ENCODE data around the gene NOXA1.
A peak's percentile ranks its signal among the peaks of the same experiment; 100 is the strongest.
"Not testable (repeated sequence)": the region's sequence is repeated elsewhere in the genome, so short reads cannot be mapped to it uniquely, and the experiment has no call there.

NOXA1 gene

GRCh38 chr9:137422604-137423513, at the start of gene NOXA1, which contains the start of gene EXD3:
NOXA1 (plus strand) TSS chr9:137423393; CDS start chr9:137423530, 137 bp downstream.
EXD3 (minus strand) TSS chr9:137423162; CDS start chr9:137395357, 27,805 bp downstream.
- no peak for FAIRE-seq
- peak; percentile 68 for DNase-seq (ENCODE audit: insufficient read length, low spot score)
- TF ChIP-seq CTCF (IDR thresholded peaks at IDR 0.05; ENCODE audit: insufficient read depth, missing control alignments) = peak; percentile 38

GRCh38 chr9:137373611-137373980, 49.6 kb upstream of the NOXA1 start:
- no peak for TF ChIP-seq CTCF (IDR thresholded peaks at IDR 0.05; ENCODE audit: insufficient read depth, missing control alignments)
- DNase-seq (ENCODE audit: insufficient read length, low spot score) (no peak), FAIRE-seq (no peak)

- no peak for TF ChIP-seq CTCF (IDR thresholded peaks at IDR 0.05; ENCODE audit: insufficient read depth, missing control alignments)
- DNase-seq (ENCODE audit: insufficient read length, low spot score) (no peak), FAIRE-seq (no peak)
Observed at GRCh38 chr9:137374131-137374845, 48.9 kb upstream of the NOXA1 start.

- TF ChIP-seq CTCF (IDR thresholded peaks at IDR 0.05; ENCODE audit: insufficient read depth, missing control alignments) = no peak
- no peak for DNase-seq (ENCODE audit: insufficient read length, low spot score)
- no peak for FAIRE-seq
Observed at GRCh38 chr9:137375321-137376058, 47.7 kb upstream of the NOXA1 start.

- DNase-seq (ENCODE audit: insufficient read length, low spot score) = no peak
Observed at GRCh38 chr9:137376386-137376785, 46.8 kb upstream of the NOXA1 start.

GRCh38 chr9:137378688-137379410, 44.3 kb upstream of the NOXA1 start:
- FAIRE-seq; DNase-seq (ENCODE audit: insufficient read length, low spot score): not testable (repeated sequence)

More at GRCh38 chr9:137376386-137376785, 46.8 kb upstream of the NOXA1 start:
- no peak for TF ChIP-seq CTCF (IDR thresholded peaks at IDR 0.05; ENCODE audit: insufficient read depth, missing control alignments)
- no peak for FAIRE-seq

- FAIRE-seq = no peak
- no peak for DNase-seq (ENCODE audit: insufficient read length, low spot score)
- TF ChIP-seq CTCF (IDR thresholded peaks at IDR 0.05; ENCODE audit: insufficient read depth, missing control alignments) = no peak
Observed at GRCh38 chr9:137379761-137380161, 43.4 kb upstream of the NOXA1 start.

All from D721Med (cell line).